DMS114 treated with DMSO at 0.1 percent for 48 hours (cell line): Measurements from ENCODE around the gene ASTN2.
"Not testable (repeated sequence)": the region's sequence is repeated elsewhere in the genome, so short reads cannot be mapped to it uniquely, and the experiment has no call there.

Source experiments
- DNase-seq: peaks from one replicate; lab custom pipeline; 2025; ENCODE audit not compliant: unreplicated experiment; lab: John Stamatoyannopoulos, UW

The ASTN2 gene

DNA sequence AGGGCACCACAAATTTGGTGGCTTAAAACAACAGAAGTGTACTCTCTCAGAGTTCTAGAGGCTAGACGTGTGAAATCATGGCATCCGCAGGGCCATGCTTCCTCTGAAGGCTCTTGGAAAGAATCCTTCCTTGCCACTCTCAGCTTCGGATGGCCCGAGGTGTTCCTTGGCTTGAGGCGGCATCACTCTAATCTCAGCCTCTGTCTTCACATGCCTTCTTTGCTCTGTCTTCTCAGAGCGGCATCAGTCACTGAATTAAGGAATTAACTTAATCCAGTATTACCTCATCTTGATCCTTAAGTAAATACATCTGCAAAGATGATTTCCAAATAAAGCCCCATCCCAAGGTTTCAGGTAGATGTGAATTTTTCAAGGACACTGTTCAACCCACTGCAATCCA is 938.9 kb downstream of the ASTN2 start:
- no peak for DNase-seq

DNA sequence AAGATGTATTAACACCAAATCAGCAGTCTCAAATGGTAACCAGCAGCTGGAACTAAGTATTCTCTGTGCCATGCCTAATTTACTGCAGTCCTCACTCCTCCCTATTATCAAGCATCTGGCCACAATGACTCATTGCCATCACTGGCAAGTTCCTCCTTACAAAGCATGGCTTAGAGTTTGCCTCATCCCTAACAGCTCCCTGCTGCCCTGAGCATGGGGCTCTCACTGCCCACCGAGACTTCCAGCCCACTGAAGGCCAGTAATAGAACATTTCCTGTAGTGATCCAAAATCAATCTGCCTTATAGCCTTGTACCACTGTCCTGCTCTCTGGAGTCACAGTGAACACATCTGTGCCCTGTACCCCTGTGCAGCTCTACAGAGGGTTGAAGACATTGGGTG is 939.7 kb downstream of the ASTN2 start:
- DNase-seq: no peak

DNA sequence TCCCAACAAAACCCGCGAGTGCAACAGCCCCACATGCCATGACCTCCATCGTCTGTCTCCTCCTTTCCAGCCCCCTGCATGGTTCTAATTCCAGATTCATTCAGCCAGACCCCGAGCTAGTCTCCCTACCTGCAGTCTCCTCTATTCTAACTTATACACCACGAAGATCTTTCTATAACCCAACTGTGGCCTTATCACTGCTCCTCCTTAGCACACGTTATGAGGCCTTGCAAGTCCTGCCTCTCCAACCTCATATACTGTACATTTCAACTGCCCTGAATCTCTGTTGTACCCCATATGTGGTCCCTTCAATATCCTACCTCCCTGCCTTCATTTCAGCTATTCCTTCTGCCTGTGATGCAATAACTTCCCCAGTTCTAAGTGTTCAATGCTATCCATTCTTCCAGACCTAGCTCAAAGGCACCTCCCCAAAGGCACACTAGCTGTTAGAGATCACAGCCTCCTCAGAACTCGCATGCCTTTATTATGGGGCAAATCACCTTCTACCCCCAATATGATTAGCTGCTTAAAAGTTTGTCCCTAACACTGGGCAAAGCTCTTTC is 942.8 kb downstream of the ASTN2 start:
- no peak for DNase-seq

DNA sequence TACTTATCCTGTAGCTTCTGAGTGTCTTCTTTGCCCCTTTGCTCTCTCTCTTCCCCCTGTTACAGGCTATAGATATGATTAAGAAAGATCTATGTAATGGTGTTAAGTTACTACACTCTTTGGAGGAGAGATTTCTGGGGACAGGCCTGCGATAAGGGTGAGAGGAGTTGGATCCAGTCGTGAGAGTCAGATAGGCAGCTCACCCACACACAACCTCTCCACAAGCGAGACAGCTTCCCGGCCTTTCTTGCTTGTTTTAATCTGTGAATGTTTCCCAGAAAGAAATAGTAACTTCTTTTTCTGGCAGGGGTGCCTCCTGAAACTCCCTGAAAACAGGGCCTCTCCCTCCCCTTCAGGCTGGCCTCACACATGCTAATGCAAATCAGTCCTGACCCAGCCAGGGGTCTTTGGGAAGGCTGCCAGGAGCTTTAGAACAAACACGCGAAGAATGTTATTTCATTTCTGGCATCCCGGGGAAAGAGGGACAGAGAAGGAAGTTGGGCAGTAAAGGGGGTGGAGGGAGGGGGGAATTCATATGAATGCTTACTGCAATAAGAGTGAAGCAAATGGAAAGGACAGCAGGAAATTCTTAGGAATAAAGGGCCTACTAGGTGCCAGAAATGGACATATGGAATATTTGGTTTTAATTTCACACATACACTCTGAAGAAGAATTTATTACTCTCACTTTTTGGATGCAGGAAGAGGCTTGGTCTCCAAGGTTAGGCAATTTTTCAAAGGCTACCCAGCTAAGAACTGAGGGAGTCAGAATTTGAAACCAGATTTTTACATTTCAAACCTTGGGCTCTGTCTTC is 943.6 kb downstream of the ASTN2 start:
- no peak for DNase-seq

DNA sequence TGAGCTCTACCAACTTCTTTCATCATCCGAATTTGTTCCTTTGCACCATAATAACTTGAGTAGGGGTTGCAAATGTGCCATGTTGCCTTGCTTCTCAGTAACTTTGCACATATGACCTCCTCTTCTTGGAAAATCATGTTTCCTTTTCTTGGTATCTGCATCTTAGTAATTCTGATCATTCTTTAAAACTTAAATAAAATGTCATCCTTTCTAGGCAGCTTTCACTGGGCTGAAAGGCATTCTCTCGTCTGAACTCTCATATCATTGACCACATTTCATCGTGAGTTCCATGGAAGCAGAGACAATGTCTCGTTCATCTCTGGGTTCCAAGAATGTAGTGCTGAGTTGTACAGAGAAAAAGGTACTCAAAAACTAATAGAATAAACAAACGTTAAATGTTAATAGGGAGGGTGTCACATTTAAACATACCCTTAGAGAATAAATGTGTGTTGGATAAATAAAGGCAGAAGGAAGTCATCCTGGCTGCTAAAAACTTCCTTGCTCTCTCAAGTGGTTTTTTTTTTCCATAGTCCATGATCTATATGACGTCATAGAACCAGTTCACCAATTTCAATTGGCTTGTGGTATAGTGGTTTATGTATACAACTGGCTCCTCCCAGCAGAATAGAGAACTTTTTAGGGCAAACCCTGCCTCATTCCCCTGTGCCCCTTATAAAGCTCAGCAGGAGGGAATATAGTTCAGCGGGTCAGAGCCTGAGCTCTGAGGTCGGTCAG is 945.9 kb downstream of the ASTN2 start:
- no peak for DNase-seq

DNA sequence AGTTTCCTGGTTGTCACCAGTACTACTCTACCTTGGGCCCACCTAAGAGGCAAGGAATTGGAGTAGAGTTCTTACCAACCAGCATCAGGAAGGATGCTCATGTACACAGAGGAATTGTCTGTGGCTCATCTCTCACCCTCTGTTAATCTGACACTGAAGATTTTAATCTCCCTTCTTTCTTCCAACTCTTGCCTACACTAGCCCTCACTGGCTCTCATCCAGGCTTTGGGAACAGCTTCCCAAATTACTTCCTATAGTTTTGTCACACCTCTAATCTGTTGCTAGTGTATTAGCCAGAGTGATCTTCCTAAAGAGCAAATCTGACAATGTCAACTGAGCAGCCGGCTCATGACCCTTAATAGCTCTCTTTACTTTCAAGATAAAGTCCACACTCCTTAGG is 946.5 kb downstream of the ASTN2 start:
- no peak for DNase-seq

DNA sequence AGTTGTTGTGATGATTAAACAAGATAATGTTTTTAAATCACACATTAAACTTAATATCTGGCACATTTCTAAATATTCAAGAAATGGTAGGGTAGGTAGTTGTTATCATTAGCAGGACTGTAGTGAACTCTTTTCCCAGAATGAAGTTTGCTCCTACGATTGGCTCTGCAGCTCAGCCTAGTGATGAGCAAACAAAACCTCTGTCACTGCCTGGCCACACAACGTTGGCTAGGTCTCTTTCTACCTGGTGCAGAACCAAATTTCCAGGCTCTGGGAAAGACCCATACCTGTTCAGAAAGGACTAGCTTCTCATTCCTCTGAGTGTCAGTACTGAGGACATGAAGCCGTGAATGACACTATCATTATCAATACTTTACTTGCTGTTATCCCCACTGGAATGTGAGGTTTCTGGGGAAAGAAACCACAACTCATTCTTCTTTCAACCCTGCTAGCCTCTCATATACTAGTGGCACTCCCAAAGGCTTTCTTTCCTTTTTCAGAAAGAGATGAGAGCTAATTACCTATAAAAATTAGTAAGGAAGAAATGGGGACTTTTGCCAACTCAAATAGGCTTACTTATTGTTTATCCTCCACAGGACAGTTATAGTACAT is 947.0 kb downstream of the ASTN2 start:
- DNase-seq: no peak

DNA sequence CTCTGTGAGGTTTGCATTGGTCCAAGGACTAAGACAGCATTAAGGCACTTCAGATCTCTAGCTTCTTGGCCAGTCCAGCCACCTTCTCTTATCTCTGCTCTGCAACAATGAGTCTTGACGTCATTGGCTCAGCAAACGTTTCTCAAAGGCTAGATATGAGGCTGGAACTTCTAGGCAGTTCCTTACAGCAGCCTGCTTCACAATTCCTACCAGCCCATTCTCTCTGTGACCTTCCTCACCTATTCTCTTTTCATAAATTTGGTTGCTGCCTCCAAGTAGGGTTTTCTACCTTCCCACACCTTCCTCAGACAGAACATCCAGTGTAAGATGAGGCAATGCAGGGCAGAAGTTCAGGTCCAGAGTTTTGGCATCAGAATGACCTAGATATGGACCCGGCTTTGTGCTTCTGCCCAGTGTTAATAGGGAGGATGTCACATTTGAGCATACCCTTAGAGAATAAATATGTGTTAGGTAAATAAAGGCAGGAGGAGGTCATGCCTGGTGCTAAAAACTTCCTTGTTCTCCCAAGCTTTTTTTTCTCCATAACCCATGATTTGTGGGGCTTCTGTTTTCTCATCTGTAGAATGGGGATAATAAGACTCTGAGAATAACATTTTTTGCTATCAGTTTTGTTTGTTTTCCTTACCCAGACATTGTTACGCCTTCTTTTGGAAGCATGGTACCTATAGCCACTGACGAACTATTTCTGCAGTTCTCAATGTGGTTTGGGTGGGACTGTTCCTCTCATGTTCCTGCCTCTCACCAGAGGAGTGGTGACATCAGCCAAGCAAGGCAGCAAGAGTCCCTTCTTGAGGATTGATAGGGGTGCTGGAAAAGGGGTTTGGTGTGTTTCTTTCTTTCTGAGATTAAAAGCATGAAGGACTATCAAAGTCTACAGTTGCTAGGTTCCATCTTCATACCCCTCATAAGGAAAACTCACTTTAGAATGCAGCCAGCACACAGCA is 948.3 kb downstream of the ASTN2 start:
- no peak for DNase-seq

DNA sequence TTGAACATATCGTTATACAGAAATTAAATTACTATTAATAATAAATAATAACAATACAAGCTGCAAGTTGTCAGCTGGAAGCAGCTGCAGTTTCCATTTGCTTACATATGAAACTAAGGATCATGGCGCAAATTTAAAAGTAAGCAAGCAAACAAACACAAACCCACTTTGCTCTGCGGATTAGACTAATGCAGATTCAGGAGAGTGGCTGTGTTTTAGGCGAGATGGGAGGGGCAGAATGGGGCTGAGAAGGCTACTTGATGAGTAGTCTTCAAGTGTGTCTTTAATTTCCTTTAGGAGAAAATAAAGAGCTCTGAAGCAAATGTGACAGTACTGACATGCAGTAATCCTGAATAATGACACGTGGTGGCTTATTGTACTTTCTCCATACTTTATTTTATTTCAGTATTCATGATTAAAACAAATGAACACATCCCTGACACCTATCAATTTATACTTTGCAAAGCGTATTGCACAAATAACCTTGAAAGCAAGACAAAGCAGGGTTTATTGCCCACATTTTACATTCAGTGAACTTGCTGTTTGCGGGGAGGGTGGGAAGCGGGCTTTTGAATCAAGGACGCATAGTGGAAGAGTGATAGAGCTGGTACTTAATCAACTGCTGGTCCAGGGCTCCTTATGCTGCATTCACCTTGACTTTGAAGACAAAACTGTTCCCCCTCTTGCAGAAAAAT is 949.1 kb downstream of the ASTN2 start:
- no peak for DNase-seq

DNA sequence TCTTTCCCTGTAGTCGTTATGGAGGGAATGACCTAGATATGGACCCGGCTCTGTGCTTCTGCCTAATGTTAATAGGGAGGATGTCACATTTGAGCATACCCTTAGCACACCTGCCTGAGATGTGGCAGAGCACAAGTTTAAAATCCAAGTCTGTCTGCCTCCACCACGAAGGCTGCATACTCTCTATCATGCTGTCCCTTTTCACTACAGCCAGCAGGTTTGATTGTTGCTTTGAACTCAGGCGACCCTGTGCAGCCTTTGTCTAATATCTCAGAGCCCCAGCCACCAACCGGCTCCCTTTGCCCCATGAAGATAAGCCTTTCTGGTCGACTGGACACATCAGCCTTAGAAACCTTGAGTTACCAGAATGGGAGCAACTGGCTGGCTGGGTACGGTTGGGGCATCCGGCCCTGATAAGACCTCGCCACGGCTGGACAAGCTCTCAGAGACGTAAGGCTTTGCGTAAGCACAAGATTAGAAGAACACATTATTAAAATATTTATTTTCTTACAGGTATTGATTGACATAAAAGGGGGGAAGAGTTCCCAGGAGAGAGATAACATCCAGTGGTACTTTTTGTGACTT is 949.8 kb downstream of the ASTN2 start:
- DNase-seq: no peak

DNA sequence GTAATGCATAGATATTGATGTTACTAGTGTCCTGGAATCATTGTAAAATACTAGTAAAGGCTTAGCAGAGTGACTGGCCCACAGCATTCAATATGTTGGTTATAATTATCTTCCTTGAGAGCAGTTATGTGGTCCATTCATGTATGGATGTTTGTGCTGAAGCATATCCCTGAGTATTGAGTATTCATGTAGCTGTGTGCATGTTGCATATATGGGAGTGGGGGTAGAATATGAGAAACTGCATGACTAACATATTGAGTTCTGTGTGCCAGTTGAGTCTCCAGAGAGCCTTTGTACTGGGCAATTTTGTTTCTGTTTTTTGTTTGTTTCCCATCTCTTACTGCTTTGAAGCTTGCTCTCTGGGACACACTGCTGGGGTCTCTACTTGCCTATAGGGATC is 950.4 kb downstream of the ASTN2 start:
- no peak for DNase-seq

DNA sequence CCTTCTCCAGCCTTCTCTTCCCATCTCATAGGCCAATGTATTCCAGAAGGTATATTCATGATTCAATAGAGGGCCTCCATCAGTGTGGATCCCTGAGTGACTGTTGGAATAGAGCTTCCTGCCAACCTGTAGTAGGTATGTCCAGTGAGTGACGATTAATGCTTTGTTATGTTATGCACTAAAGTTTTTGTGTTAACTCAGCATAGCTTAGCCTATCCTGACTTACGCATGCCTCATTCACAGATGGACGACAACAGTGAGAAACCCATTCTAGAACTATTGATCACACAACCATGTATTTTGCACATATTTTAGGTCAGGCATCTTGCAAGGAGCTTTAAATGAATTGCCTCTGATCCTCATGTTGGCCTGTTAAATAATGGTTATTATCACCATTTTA is 953.2 kb downstream of the ASTN2 start:
- DNase-seq: no peak

DNA sequence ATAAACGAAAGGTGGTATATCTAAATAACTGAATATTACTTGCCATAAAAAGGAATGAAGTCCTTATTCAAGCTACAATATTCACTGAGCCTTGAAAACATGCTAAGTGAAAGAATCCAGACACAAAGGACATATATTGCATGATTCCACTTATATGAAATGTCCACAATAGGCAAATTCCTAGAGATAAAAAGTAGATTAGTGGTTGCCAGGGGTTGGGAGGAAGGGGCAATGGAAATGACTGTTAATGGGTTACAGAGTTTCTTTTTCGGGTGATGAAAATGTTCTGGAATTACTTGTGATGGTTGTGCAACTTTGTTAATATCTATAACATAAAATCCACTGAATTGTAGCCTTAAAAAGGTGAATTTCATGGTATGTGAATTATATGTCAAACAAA is 954.8 kb downstream of the ASTN2 start:
- no peak for DNase-seq

DNA sequence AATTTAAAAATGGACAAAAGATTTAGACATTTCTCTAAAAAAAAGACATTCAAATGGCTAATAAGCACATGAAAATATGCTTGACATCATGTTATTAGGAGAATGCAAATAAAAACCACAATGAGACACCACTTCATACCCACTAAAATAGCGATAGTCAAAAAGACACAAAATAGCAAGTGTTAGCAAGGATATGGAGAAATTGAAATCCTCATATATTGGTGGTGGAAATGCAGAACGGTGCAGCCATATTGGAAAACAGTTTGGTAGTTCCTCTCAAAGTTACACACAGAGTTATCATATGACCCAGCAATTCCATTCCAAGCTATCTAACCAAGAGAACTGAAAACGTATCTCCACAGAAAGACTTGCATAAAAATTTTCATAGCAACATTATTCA is 955.3 kb downstream of the ASTN2 start:
- no peak for DNase-seq

DNA sequence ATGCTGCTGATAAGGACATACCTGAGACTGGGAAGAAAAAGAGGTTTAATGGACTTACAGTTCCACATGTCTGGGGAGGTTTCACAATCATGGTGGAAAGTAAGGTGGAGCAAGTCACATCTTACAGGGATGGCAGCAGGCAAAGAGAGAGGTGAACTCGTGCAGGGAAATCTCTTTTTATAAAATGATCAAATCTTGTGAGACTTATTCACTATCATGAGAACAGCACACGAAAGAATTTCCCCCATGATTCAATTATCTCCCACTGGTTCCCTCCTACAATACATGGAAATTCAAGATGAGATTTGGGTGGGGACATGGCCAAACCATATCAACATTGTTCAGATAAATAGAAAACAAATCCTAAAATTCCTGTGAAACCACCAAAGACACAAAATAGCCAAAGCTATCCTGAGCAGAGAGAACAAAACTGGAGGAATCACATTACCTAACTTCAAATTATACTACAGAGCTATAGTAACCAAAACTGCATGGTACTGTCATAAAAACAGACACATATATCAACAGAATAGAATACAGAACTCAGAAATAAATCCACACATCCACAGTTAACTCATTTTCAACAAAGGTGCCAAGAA is 958.3 kb downstream of the ASTN2 start:
- DNase-seq: no peak

DNA sequence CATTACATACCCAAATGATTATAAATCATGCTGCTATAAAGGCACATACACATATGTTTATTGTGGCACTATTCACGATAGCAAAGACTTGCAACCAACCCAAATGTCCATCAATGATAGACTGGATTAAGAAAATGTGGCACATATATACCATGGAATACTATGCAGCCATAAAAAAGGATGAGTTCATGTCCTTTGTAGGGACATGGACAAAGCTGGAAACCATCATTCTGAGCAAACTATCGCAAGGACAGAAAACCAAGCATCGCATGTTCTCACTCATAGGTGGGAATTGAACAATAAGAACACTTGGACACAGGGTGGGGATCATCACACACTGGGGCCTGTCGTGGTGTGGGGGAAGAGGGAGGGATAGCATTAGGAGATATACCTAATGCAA is 960.3 kb downstream of the ASTN2 start:
- not testable (repeated sequence) for DNase-seq

DNA sequence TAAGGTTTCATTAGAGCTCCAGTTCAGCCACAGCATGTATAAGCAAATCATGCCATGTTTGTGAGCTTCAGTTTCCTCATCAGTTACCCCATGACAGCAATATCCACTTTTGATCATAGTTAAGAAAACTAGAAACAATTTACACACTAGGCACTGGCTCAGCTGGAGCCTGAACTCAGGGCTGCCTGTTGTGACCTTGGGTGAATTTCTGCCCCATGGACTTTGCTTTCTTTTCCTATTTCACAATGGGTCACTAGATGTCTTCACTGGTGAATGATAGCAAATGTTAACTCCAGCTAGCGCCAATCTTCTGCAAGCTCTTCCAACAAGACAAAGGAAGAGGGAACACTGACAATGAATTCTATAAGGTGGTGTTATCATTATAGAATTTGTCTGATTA is 961.1 kb downstream of the ASTN2 start:
- DNase-seq: no peak

DNA sequence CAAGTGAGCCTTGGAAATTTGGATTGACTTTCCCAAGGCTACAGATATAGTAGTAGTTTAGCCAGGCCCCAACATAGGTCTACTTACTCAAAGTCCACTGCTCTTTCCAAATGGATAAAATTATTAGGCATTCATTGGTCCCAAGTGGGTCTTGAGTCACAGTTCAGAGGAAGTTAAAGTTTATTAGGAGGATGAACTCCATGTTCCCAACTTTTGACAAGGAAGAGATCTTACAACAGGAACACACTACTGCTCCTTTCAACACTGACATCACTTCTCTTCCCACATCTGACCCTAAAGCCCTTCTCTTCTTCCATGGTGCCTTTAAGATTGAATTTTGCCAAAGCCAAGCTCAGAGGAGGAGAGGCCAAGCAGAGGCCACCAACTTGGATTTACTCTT is 962.2 kb downstream of the ASTN2 start:
- no peak for DNase-seq

DNA sequence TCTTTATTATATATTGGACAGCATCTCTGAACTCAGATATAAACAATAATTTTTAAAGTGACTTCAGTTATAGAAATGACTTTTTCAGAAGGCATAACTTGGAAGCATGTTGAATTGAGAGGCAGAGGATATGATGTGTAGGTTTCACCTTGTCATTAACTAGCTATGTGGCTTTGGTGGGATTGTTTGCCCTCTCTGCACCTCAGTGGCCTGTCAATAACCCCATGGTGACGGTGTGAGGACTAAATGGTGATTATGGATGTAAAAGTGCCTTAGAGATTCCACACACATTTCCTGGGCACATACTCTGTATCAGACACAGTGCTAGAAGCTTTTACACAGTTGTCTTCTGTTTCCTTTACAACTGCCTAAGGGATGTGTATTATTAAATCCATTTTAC is 962.6 kb downstream of the ASTN2 start:
- DNase-seq: no peak
